IMR-90 (cell line): Measurements from ENCODE around the gene MGAT5.

Experiments
- BHLHE40 ChIP-seq: fragments of 150-350 bp; IDR thresholded peaks from 2 replicates; pipeline ENCODE4 v1.6.1; 2016; ENCODE audit warnings: mild to moderate bottlenecking, low read depth, low read length
- CEBPB ChIP-seq: IDR thresholded peaks from 2 replicates; pipeline ENCODE4 v1.6.1; 2012; ENCODE audit warnings: low read depth, low read length, improper control_type of control experiment
- CTCF ChIP-seq: conservative IDR thresholded peaks from 2 replicates; pipeline ENCODE4 v1.5.1; 2012; ENCODE audit warnings: mild to moderate bottlenecking, low read depth, low read length, improper control_type of control experiment
- POLR2A ChIP-seq: IDR thresholded peaks from 2 replicates; pipeline ENCODE4 v1.6.1; 2012; ENCODE audit warnings: mild to moderate bottlenecking, low read depth, low read length
- RFX5 ChIP-seq: IDR thresholded peaks from 2 replicates; pipeline ENCODE4 v1.8.0; 2012; ENCODE audit warnings: low read depth, mild to moderate bottlenecking, low read length, moderate library complexity

GRCh38 chr2:134375935-134376334 lies 122.1 kb downstream of the MGAT5 start:
- TF ChIP-seq POLR2A = no peak
- TF ChIP-seq CTCF = peak; percentile 50
- TF ChIP-seq BHLHE40 = no peak
- TF ChIP-seq RFX5 = no peak
- peak; percentile 28; the same call in 1 of the 2 replicates for TF ChIP-seq CEBPB
